Vagina (tissue), 2 donors: ENCODE results near the gene SRSF10.

Experiments used
- POLR2A ChIP-seq, 2 donors: fragments of 450-650 bp; IDR thresholded peaks; one replicate each; pipeline ENCODE4 v1.6.1; 2017; ENCODE audit warnings: antibody characterized with exemption in 2 of 2, mild to moderate bottlenecking in 2 of 2, moderate library complexity in 2 of 2
- TF ChIP-seq, protein P1 (sequence below), 3 experiments: fragments of 450-650 bp in 2 of 3; fragments of 200-600 bp in 1 of 3; sonication (generic) in 1 of 3; IDR thresholded peaks; one replicate each; pipeline ENCODE4 v1.5.1; 2017 to 2019; ENCODE audit warnings: antibody characterized with exemption in 3 of 3, mild to moderate bottlenecking in 2 of 3, moderate library complexity in 2 of 3

DNA sequence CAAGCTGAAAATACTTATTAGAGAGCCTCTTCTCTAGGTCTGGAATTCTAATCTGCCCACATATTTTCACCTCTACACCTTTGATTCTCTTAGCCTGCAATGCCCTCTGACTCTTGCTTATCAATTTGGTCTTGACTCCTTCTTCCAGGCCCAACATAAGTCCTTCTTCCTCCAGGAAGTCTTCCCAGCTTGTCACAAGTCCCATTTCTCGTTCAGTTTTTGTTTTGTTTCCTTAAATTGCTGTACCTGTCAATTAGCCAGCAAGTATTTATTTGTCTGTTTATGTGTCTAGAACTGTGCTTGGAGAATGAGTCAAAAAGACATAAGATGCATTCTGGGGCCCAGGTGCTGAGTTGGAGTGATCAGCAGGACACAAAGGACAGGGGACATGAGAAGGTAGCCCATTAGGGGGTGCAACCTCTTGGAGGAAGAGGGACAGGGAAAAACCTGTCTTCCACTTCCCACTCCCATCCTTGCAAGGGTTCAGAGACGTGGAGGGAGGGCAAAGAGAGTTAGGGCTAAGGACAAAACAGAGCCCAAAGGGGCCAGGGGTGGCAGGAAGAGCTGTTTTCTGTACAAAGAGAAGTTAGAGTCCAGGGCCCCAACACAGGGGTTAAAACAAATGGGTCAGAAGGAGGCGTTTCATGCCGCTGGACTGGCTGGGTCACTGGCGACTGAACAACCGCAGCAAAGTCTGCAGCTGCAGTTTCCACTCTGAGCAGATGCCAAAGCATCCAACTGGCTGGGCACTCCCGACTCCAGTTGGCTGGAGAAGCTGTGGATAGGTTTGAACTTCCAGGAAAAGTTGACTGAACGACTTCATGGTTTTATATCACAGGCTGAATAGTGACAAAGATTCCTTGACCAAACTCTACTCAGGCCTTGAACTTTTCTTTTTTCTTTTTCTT, 56.3 kb downstream of the SRSF10 start:
- no peak for TF ChIP-seq POLR2A (IDR thresholded peaks at IDR 0.05)
- TF ChIP-seq, protein P1, sequence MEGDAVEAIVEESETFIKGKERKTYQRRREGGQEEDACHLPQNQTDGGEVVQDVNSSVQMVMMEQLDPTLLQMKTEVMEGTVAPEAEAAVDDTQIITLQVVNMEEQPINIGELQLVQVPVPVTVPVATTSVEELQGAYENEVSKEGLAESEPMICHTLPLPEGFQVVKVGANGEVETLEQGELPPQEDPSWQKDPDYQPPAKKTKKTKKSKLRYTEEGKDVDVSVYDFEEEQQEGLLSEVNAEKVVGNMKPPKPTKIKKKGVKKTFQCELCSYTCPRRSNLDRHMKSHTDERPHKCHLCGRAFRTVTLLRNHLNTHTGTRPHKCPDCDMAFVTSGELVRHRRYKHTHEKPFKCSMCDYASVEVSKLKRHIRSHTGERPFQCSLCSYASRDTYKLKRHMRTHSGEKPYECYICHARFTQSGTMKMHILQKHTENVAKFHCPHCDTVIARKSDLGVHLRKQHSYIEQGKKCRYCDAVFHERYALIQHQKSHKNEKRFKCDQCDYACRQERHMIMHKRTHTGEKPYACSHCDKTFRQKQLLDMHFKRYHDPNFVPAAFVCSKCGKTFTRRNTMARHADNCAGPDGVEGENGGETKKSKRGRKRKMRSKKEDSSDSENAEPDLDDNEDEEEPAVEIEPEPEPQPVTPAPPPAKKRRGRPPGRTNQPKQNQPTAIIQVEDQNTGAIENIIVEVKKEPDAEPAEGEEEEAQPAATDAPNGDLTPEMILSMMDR (IDR thresholded peaks at IDR 0.05) = no peak
